ENCODE results near the gene BORCS5. TPM values are rescaled to one million over a fixed set of nuclear protein-coding genes. Genes with fewer than 3 reads are reported as not detected.

BORCS5 gene
- total RNA-seq, 1 donor from 2014 or later: 8.7 TPM

- Histone ChIP-seq H3K36me3 (peaks cover 12% of the 10 kb centered on the region), H3K27ac (replicated peaks) (no peak overlapping the region), H3K4me1 (peaks cover 19% of the 10 kb centered on the region), H3K9me3 (replicated peaks) (no peaks in the 10 kb centered on the region), H3K4me3 (no peak overlapping the region), H3K27me3 (ENCODE audit: low read depth) (no peaks in the 10 kb centered on the region)
- intact Hi-C loops (cut with micrococcal nuclease): no loop called here
- no peak for TF ChIP-seq CTCF (IDR thresholded peaks at IDR 0.05; ENCODE audit: borderline replicate concordance)
- DNase-seq: no peak
These were observed 23.2 kb upstream of the BORCS5 start for GRCh38 chr12:12333407-12334366.

- peaks cover 12% of the 10 kb centered on the region for H3K36me3 ChIP-seq
- H3K4me1 ChIP-seq: peaks cover 24% of the 10 kb centered on the region
- peak; percentile 85 for TF ChIP-seq CTCF (IDR thresholded peaks at IDR 0.05; ENCODE audit: borderline replicate concordance)
- no peak overlapping the region for H3K4me3 ChIP-seq
- H3K9me3 ChIP-seq (replicated peaks): no peaks in the 10 kb centered on the region
- peak; percentile 48 for DNase-seq
- no peaks in the 10 kb centered on the region for H3K27me3 ChIP-seq (ENCODE audit: low read depth)
- intact Hi-C loops (cut with micrococcal nuclease): no loop called here
- no peak overlapping the region for H3K27ac ChIP-seq (replicated peaks)
These were observed 22.4 kb upstream of the BORCS5 start for GRCh38 chr12:12334367-12335040.

GRCh38 chr12:12336049-12336411, 20.8 kb upstream of the BORCS5 start:
- H3K9me3 ChIP-seq (replicated peaks): no peaks in the 10 kb centered on the region
- peaks cover 12% of the 10 kb centered on the region for H3K36me3 ChIP-seq
- DNase-seq: no peak
- no peaks in the 10 kb centered on the region for H3K27me3 ChIP-seq (ENCODE audit: low read depth)
- intact Hi-C loops (cut with micrococcal nuclease): no loop called here
- no peak overlapping the region for H3K27ac ChIP-seq (replicated peaks)
- H3K4me1 ChIP-seq: peaks cover 24% of the 10 kb centered on the region
- no peak overlapping the region for H3K4me3 ChIP-seq
- TF ChIP-seq CTCF (IDR thresholded peaks at IDR 0.05; ENCODE audit: borderline replicate concordance): no peak

GRCh38 chr12:12336511-12336910, 20.4 kb upstream of the BORCS5 start:
- H3K4me3 ChIP-seq: no peak overlapping the region
- TF ChIP-seq CTCF (IDR thresholded peaks at IDR 0.05; ENCODE audit: borderline replicate concordance): no peak
- H3K9me3 ChIP-seq (replicated peaks): no peaks in the 10 kb centered on the region
- H3K36me3 ChIP-seq: peaks cover 16% of the 10 kb centered on the region
- H3K27ac ChIP-seq (replicated peaks): no peak overlapping the region
- intact Hi-C loops (cut with micrococcal nuclease): no loop called here
- peaks cover 24% of the 10 kb centered on the region for H3K4me1 ChIP-seq
- DNase-seq: no peak
- no peaks in the 10 kb centered on the region for H3K27me3 ChIP-seq (ENCODE audit: low read depth)

GRCh38 chr12:12338527-12339168, 18.2 kb upstream of the BORCS5 start:
- intact Hi-C loops (cut with micrococcal nuclease): no loop called here
- Histone ChIP-seq H3K36me3 (peaks cover 24% of the 10 kb centered on the region), H3K9me3 (replicated peaks) (no peaks in the 10 kb centered on the region), H3K4me3 (peak overlapping the region; percentile 22), H3K27ac (replicated peaks) (peak overlapping the region; percentile 73), H3K27me3 (ENCODE audit: low read depth) (no peaks in the 10 kb centered on the region), H3K4me1 (peaks cover 16% of the 10 kb centered on the region)
- no peak for TF ChIP-seq CTCF (IDR thresholded peaks at IDR 0.05; ENCODE audit: borderline replicate concordance)
- DNase-seq: no peak

All from left ventricle myocardium inferior (tissue), 1 donor.